Measurements from ENCODE around the gene MRPL51.
A peak's percentile ranks its signal among the peaks of the same experiment; 100 is the strongest.

DNA sequence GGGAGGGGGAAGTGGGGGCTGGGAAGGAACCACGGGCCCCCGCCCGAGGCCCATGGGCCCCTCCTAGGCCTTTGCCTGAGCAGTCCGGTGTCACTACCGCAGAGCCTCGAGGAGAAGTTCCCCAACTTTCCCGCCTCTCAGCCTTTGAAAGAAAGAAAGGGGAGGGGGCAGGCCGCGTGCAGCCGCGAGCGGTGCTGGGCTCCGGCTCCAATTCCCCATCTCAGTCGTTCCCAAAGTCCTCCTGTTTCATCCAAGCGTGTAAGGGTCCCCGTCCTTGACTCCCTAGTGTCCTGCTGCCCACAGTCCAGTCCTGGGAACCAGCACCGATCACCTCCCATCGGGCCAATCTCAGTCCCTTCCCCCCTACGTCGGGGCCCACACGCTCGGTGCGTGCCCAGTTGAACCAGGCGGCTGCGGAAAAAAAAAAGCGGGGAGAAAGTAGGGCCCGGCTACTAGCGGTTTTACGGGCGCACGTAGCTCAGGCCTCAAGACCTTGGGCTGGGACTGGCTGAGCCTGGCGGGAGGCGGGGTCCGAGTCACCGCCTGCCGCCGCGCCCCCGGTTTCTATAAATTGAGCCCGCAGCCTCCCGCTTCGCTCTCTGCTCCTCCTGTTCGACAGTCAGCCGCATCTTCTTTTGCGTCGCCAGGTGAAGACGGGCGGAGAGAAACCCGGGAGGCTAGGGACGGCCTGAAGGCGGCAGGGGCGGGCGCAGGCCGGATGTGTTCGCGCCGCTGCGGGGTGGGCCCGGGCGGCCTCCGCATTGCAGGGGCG lies 41.0 kb upstream of the MRPL51 start, which contains the start of gene GAPDH:
- TF ChIP-seq, protein P1, sequence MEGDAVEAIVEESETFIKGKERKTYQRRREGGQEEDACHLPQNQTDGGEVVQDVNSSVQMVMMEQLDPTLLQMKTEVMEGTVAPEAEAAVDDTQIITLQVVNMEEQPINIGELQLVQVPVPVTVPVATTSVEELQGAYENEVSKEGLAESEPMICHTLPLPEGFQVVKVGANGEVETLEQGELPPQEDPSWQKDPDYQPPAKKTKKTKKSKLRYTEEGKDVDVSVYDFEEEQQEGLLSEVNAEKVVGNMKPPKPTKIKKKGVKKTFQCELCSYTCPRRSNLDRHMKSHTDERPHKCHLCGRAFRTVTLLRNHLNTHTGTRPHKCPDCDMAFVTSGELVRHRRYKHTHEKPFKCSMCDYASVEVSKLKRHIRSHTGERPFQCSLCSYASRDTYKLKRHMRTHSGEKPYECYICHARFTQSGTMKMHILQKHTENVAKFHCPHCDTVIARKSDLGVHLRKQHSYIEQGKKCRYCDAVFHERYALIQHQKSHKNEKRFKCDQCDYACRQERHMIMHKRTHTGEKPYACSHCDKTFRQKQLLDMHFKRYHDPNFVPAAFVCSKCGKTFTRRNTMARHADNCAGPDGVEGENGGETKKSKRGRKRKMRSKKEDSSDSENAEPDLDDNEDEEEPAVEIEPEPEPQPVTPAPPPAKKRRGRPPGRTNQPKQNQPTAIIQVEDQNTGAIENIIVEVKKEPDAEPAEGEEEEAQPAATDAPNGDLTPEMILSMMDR (IDR thresholded peaks at IDR 0.05) = no peak
- TF ChIP-seq POLR2AphosphoS5 (IDR thresholded peaks at IDR 0.05) = peak; percentile 96 to 99 (median 98)
- TF ChIP-seq POLR2A (IDR thresholded peaks at IDR 0.05) = peak; percentile 81
